ENCODE data around the gene ZNF154.

- TF ChIP-seq, protein P1, sequence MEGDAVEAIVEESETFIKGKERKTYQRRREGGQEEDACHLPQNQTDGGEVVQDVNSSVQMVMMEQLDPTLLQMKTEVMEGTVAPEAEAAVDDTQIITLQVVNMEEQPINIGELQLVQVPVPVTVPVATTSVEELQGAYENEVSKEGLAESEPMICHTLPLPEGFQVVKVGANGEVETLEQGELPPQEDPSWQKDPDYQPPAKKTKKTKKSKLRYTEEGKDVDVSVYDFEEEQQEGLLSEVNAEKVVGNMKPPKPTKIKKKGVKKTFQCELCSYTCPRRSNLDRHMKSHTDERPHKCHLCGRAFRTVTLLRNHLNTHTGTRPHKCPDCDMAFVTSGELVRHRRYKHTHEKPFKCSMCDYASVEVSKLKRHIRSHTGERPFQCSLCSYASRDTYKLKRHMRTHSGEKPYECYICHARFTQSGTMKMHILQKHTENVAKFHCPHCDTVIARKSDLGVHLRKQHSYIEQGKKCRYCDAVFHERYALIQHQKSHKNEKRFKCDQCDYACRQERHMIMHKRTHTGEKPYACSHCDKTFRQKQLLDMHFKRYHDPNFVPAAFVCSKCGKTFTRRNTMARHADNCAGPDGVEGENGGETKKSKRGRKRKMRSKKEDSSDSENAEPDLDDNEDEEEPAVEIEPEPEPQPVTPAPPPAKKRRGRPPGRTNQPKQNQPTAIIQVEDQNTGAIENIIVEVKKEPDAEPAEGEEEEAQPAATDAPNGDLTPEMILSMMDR (IDR thresholded peaks at IDR 0.05; ENCODE audit: low read depth, low read length) = no peak
- no peak for TF ChIP-seq EZH2phosphoT487 (IDR thresholded peaks at IDR 0.05; ENCODE audit: low read depth)
Measured at GRCh38 chr19:57706346-57706745, 2.7 kb downstream of the ZNF154 start.
